HG03354 (cell line): ENCODE data around the gene RING1.

Source experiments
- ATAC-seq: cut with Tn5 transposase; IDR thresholded peaks from one replicate; pipeline ENCODE4 v1.9.1; 2021; ENCODE audit warnings: mild to moderate bottlenecking; ENCODE audit not compliant: unreplicated experiment, poor library complexity, severe bottlenecking

The RING1 gene

DNA sequence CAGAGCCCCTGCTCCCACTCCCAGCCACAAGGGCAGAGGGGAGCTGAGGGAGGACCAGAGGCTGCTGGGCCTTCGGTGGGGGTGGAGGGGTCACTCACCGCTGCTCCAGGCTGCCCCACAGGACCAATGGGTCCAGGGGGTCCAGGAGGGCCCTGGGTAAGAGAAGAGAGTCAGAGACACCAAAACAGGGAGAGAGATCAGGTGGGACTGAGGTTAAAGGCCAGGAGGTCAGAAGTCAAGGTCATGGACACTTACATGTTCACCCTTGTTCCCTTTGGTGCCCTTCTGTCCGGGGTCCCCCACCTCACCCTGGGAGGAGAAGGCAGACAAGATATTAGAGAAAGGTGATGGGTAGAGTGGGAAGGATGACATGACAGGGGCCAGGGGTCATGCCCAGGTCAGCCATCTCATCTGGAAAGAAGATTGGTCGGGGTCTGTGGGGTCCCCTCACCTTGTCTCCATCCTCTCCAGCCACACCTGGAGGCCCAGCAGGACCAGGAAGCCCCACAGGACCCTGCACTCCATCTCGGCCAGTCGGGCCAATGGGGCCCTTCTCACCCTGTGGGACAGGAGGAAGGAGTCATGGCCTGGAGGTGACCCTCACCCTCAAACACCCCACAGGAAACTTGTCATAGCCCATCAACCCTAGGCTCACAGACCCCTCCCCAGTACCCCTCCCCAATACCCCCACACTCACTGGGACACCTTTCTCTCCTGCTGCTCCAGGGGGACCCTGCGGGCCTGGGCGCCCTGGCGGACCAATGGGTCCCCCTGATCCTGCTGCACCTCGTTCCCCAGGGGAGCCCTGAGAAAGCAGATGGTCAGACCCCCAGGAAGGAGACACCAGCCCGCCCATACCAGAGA lies 37.1 kb upstream of the RING1 start:
- ATAC-seq = no peak

DNA sequence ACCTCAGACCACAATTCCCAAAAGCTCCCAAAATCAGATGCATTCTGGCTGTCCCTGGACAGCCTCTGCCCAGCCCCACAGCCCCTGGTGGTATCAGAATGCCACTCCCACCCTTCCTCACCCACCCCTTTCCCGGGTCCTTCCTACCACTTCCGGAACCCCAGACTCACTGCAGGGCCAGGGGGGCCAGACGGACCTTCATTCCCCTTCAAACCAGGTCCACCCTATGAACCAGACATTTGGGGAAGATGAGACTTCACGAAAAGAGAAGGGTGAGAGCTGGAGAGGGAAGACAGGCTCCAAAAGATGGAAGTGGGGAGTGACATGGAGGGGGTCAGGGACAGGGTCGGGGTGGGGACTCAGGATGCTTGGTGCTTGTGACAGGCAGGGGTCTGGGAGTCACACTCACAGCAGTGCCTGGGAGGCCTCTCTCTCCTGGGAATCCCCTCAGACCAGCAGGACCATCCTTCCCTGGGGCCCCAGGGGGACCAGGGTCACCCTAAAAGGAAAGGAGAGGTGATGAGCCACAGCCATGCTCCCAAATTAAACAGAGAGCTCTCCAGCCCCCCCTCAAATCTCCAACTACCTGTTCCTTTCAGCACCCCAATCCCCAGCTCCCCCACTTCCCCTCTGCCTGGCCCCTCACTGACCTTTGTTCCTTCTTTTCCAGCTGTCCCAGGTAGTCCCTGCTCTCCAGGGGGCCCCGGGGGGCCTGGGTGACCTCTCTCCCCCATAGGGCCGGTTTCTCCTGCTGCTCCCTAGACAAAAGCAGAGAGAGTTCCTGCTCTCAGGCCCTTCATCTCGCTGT lies 36.2 kb upstream of the RING1 start:
- ATAC-seq = no peak

DNA sequence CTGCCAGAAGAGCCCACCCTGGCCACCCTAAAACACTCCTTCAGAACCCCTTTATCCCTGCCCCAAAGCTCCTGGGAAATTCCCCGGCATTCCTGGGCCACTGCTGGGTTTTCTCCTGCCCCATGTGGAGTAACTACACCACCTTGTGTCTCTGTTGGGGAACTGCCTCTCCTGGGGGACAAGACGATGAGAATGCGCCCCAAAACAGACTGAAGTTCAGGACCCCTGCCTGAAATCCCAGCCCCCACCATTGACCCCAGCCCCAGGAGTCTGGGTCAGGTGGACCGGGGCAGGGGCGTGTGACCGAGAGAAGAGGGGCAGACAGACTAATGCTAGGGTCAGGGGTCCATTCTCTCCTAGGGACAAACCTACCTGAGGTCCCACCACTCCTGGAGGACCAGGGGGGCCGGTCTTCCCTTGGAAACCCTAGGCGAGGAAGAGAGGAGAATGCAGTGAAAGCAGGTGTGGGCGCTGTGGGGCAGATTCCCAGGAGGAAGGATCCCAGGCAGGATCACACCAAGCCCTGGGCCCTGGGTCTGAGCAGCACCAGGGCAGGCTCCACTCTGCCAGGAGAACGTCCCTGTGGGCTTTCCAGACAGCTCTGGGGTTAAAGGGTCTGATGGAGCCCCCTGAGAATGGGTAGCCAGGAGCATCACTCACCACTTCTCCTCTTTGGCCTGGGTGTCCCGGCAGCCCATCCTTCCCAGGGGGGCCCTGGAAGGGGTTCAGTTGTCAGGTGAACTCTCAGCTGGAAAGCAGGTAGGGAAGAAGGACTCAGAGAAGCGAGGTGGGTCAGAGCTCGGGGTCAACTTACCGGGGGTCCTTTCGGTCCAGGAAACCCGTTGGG lies 35.4 kb upstream of the RING1 start:
- ATAC-seq = no peak

DNA sequence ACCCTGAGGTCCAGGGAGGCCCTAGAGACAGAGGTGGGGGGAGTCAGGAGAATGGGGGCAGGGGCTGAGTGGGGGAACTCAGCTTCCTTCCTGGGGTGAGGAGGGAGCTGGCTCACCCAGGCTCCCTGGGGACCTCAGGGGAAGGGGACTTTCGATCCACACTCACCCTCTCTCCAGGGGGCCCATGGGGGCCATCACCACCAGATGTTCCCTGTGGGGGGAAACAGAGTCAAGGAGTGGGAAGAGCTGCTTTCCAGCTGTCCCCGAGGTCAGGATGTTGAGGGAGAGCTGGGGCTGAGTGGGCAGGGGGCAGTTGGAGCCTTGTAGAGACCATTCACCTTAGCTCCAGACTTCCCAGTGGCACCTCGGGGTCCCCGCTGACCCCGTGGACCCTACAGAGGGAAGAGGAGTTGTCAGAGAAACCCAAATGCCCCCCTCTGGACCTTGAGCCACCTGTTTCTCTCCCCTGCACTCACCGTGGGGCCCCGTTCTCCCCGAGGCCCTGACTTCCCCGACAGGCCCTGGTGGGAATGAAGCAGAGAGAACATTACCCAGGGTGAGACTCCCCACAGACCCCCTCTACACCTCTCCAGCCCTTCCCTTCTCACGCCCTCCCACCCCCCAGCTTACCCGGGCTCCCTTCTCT lies 34.6 kb upstream of the RING1 start:
- ATAC-seq = no peak

DNA sequence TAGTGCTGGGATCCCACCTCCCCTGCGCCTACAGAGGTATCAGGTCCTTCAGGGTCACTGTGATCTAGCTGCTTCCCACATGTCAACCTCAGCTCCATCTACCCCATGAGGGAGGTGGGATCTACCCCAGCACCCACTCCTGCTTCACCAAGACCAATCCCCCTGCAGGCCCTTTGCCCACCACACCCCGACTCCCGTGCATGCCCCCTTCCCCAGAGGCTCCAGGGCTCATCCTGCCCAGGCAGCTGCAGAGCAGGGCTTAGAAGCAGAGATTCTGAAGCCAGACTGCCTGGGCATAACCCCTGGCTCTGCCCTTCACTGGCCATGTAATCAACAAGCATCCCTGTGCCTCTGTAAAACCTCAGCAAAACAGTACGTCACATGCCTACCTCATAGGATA lies 33.5 kb upstream of the RING1 start:
- no peak for ATAC-seq

DNA sequence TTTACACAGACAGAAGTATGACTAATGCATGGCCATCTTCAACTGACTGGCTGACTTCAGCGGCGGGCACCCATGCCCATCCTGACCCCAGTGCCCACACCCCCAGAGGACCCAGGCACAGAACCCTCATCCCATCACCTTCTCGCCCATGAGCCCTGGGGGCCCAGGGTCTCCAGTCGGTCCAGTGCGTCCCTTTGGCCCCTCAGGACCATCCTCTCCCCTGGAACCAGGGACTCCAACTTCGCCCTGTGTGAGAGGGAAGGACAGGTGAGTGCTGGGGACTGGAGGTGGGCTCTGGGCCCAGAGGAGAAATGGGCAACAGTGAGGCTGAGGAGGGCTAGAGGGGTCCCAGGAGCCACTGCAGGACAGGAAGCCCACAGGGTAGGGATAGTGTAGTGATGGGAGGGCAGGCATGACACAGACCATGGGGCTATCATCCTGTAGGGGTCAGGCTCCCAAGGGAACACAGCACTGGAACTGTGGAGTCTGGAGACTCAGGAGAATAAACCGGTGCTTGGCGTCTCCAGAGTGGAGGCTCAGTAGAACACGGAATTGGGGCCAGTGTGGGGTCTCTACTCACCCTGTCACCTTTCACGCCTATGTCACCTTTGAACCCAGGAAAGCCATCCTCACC lies 32.7 kb upstream of the RING1 start:
- no peak for ATAC-seq

DNA sequence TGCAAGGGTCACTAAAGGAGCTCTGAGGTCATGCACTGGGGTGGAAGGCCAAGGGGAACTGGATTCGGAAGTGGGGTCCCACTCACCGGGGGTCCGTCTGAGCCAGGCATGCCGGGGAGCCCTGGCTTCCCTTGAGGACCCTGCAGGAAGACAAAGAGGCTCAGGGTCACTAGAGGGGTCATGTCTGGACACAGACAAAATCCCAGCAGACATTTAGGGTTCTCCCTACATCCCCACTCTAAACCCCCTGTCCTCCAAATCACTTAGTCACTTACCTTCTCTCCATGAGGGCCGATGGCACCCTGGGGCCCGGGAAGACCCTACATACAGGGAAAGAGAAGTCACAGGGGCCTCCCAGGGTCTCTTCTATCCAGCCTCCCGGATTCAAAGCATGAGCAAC lies 31.4 kb upstream of the RING1 start:
- no peak for ATAC-seq

DNA sequence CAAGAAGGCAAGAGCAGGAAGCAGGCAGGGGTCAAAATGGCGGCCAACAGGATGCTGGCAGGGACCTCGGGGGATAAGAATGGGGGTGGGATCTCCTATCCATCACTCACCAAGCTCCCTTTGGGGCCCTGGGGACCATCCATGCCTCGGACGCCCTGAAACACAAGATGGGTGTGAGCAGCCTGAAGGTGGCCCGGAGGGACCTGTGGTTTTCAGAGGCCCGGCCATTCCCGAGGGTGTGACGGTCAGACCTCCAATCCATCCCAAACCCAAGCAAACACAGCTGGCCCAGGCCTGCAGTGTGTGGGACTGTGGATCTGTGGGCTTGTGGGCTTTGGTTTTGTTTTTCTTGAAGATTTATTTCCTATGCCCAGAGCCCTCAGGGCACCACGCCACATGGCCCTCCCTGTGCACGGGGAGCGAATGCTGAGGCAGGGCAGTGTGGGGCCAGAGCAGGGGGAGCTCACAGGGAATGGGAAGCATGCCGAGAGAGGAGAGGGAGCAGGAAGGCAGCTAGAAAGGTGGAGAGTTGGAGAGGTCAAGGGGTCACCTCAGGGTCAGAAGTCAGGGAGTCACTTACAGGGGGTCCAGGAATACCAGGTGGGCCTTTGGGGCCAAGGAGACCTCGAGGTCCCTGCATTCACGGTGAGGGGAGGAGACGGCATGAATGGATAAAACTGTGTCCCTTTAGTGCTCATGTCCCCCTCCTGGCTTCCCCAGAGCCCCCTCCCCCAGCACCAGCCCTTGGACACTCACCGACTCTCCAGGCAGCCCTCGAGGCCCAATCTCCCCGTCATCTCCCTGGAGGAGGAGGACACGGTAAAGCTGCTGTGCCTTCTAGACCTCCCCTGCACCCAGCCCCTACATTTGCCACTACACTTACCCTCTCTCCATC lies 30.5 kb upstream of the RING1 start:
- ATAC-seq = no peak

DNA sequence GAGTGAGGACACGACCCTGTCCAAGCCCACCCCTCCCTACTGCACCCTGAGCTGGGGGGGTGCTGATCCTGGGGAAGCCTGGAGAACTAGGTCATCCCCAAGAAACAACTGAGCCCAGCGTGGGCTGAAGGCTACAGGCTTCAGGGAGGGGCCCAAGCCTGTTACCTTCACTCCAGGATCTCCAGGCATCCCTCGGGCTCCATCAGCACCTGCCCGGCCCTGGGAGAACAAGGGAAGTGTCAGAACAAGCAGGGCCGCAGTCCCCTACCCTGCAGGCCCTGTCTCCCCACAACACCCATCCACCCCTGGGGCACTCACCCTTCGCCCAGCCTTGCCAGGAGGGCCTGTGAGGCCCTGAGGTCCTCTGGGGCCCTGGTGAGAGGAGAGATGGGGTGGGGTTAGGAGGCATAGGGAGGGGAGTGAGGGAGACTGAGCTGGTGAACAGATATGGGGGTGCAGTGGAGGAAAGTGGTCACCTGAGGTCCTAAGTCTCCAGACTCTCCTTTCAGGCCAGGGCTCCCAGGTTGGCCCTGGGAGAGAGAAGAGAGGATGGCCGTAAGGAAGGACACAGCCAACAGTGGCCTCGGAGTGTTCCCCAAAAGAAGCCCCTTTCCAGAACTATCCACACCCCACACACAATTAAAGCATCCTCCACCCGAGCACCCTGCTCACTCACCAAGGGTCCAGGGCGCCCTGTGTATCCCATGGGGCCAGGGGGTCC lies 29.4 kb upstream of the RING1 start:
- no peak for ATAC-seq

DNA sequence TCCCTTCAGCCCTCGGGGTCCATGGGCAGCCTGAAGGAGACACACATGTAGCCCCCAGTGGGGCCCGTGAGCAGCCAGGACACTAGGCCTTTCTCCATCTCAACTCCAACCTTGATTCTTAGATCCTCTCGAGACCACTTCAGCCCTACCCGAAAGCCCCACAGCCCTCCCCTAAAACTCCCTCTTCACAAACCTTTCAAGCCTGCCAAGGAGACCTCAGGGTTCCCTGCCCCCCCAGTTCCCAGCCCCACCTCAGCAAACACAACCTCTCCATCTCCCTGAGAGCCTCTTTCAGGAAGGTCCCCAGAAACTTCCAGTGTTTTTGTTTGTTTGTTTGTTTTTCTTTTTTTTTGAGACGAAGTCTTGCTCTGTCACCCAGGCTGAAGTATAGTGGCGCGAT lies 27.2 kb upstream of the RING1 start:
- ATAC-seq = no peak

DNA sequence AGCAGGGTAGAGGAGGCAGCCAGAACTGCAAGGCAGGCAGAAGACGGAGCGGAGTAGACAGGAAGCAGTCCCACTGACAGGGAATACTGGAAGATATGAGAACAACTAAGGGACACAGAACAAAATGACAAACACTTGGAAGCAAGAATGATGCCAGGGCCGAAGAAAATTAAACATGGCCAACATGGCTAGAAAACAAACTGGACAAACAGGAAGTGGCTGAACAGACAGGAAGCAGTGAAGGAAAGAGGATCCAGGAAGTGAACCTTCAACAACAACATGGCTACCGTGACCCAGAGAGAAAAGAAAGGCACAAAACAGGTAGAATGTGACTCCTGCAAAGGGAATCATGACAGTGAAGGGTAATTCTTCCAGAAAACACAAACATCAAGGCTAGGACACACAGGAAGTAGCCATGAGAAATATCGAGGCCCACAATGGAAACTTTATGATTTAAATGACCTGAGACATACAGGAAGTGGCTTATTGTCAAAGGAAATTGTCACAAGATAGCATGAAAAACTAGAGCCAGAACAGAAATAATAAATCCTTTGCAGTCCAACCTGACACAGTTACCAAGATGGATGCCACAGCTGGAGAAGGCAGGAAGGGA lies 25.1 kb upstream of the RING1 start:
- no peak for ATAC-seq

DNA sequence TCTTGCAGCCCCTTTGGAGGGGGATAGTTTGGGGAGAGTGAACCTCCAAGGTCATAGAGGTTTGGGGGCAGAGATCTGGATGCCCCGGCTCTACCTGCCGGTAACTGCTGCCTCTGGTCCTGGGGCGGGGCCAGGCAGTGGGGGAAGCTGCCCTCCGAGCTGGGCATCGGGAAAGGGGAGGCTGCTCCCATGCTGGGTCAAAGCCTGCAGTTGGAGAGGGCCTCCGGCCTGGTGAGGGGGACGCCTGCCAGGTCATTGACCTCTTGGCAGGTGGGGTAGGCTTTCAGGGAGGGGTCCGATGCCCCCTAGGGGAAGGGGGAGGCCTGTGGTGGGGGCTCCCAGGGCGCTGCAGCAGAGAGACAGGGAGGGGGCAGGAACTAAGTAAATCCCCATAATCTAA lies 23.1 kb upstream of the RING1 start:
- ATAC-seq = no peak

DNA sequence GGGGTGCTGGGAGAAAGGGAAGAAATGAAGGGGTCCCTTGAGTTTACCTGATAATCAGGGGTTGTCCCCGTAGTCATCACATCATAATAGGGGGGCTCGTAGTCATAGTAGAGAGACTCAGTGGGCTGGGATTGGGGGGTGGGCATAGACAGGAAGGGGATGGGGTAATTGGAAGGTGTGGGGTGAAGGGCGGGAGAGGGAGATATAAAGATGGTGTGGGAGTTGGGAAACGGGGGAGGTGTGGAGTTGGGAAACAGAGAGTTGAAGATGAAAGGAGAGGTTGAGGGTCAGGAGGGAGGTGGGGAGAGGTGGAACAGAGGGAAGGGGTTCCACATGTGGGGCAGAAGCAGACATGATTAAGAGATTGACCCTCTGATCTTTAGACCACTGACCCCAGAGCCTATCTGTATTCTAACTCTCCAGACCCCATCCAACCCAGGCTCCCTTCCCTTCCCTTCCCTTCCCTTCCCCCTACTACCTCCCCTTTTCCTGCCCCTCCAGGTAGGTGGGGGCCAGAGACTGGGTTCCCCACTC lies 22.6 kb upstream of the RING1 start:
- ATAC-seq = no peak

DNA sequence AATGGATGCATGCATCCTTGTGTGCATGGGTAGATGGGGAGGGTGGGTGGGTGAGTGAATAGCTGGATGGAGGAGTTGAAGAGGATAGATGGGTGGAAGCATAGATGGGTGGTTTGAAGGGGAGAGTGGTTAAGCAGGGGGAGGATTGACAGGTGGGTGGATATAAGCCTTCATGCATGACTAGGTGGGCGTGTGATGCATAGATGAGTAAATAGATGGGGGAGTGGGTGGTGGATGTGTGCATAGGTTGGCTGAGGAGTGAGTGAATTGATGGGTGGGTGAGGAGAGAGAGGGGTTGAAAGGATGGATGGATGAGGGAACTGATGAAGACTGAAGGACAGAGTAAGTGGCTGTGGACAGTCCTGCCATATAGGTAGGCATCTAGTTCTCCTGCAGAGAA lies 20.5 kb upstream of the RING1 start:
- no peak for ATAC-seq

DNA sequence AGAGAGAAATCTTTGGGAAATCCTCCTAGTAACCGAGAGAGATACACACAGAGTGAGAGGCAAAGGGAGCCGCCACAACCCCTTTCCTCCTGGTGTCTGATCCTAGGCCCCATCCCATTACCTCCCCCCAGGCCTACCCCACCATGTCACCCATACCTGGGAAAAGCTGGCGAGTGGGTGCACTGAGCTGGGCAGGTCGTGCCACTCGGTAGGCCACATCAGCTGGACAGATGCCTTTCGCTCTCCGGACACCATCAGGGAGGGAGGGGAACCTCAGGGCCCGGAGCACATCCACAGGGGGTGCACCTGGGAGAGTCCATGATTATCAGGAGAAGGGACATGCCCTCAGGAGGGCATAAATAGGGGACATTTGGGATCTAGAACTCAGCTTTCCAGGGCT lies 19.1 kb upstream of the RING1 start:
- ATAC-seq = no peak

DNA sequence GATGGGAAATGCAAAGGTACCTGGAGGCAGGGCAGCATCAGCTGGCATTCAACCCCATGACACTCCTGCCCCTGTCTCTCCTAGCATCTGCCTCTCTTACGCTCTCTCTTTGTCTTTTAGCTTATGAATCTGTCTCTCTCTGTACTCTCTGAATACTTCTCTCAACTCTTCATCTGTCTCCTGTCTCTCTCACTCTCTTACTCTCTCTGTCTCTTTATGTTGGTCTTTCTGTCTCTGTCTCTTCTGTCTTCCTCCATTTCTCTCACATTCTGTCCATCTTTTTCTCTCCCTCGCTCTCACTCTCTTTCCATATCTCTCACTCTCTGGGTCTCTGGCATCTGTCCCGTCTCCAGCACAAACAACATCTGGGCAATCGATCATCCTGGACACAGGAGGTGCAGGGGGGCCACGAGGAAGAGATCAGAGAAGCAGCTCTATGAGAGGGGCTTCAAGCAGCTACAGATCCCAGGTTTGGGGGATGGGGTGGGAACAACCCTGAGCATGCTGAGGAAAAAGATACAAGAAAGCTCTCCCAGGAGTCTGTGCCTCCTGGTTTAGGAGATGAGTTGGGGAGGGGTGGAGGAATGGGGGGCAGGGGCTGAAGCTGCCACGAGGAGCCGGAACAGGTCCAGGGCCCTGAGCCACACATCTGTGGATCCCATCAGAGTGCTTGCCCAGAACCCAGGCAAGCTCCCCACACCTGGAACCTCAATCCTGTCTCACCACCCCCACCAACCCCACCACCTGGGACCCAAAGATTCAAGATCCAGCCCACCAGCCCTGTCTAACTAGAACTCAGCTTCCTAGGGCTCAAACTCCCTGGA lies 18.5 kb upstream of the RING1 start:
- no peak for ATAC-seq
